Stomach (tissue), 4 donors: ENCODE measurements around the gene PTPRM.

Experiments
- CTCF ChIP-seq, 7 experiments: fragments of 450-650 bp in 4 of 7; fragments of 200-600 bp in 3 of 7; sonication (generic) in 3 of 7; IDR thresholded peaks; one replicate each; pipeline ENCODE4 v1.5.1; 2016 to 2019; ENCODE audit warnings: antibody characterized with exemption in 7 of 7, control low read depth in 2 of 7, mild to moderate bottlenecking in 1 of 7
- POLR2A ChIP-seq, 4 donors: fragments of 450-650 bp; IDR thresholded peaks; one replicate each; pipeline ENCODE4 v1.6.1; 2016; ENCODE audit warnings: antibody characterized with exemption in 4 of 4, control low read depth in 2 of 4, mild to moderate bottlenecking in 1 of 4, moderate library complexity in 1 of 4

GRCh38 chr18:8065284-8065683 is 498.2 kb downstream of the PTPRM start:
- TF ChIP-seq CTCF (IDR thresholded peaks at IDR 0.05): no peak
- TF ChIP-seq POLR2A (IDR thresholded peaks at IDR 0.05): no peak
